ENCODE results near the gene SHQ1.

DNA sequence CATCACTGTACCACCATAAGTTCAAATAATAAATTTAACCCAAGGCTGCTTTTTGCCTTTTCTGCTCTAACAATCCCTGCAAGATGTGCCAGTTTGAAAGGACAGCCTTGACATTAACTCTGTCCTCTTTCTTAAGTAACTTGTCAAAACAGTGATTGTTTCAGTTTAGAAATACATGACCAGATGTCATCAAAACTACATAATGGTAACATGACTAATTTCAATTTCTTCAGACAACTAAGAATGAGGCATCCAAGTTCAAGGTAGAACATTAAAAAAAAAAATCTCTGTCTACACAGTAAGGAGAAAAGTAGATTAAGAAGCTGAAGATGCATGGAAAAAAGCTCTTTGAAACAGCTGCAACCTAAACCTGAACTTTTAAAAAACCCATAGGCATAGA, 47.4 kb downstream of the SHQ1 start:
- TF ChIP-seq, protein P1, sequence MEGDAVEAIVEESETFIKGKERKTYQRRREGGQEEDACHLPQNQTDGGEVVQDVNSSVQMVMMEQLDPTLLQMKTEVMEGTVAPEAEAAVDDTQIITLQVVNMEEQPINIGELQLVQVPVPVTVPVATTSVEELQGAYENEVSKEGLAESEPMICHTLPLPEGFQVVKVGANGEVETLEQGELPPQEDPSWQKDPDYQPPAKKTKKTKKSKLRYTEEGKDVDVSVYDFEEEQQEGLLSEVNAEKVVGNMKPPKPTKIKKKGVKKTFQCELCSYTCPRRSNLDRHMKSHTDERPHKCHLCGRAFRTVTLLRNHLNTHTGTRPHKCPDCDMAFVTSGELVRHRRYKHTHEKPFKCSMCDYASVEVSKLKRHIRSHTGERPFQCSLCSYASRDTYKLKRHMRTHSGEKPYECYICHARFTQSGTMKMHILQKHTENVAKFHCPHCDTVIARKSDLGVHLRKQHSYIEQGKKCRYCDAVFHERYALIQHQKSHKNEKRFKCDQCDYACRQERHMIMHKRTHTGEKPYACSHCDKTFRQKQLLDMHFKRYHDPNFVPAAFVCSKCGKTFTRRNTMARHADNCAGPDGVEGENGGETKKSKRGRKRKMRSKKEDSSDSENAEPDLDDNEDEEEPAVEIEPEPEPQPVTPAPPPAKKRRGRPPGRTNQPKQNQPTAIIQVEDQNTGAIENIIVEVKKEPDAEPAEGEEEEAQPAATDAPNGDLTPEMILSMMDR (conservative IDR thresholded peaks at IDR 0.05; ENCODE audit: low read depth, low read length) = no peak
- no peak for TF ChIP-seq RAD21 (IDR thresholded peaks at IDR 0.05; ENCODE audit: low read length)
- no peak for TF ChIP-seq POLR2A (IDR thresholded peaks at IDR 0.05; ENCODE audit: low read depth, low read length)
- no peak for TF ChIP-seq CEBPB (IDR thresholded peaks at IDR 0.05; ENCODE audit: low read depth, low read length)
- TF ChIP-seq MAZ (IDR thresholded peaks at IDR 0.05; ENCODE audit: borderline replicate concordance, low read depth, low read length) = no peak
- TF ChIP-seq NFE2L2 (IDR thresholded peaks at IDR 0.05; ENCODE audit: low read depth, low read length) = no peak
- no peak for TF ChIP-seq RFX5 (IDR thresholded peaks at IDR 0.05; ENCODE audit: low read depth, low read length)
